ENCODE results near the gene DCAF7.

DNA sequence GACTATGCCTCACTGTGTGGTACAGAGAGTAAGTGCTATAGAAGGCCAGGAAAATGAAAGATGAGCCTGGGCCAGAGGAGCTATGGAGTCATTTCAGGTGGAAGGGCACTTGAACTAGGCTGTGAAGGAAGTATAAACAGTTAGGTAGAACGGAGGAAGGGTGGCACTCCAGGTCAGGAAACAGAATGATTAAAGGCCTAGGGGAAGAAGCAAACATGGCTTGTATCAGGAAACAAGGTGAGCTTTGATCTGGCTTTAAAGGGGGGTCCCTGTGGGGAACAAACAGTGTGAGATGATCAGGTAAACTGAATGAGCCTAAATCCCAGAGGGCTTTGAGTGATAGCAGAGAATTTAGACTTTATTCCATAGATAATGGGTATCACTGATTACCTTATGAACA is 88.8 kb downstream of the DCAF7 start:
- TF ChIP-seq, protein P1, sequence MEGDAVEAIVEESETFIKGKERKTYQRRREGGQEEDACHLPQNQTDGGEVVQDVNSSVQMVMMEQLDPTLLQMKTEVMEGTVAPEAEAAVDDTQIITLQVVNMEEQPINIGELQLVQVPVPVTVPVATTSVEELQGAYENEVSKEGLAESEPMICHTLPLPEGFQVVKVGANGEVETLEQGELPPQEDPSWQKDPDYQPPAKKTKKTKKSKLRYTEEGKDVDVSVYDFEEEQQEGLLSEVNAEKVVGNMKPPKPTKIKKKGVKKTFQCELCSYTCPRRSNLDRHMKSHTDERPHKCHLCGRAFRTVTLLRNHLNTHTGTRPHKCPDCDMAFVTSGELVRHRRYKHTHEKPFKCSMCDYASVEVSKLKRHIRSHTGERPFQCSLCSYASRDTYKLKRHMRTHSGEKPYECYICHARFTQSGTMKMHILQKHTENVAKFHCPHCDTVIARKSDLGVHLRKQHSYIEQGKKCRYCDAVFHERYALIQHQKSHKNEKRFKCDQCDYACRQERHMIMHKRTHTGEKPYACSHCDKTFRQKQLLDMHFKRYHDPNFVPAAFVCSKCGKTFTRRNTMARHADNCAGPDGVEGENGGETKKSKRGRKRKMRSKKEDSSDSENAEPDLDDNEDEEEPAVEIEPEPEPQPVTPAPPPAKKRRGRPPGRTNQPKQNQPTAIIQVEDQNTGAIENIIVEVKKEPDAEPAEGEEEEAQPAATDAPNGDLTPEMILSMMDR (IDR thresholded peaks at IDR 0.05) = no peak
- no peak for TF ChIP-seq POLR2A (IDR thresholded peaks at IDR 0.05)
